Thoracic aorta (tissue), 2 donors: Measurements from ENCODE around the gene LENG1. TPM values are rescaled to one million over a fixed set of nuclear protein-coding genes. Genes with fewer than 3 reads are reported as not detected.
"Not testable (repeated sequence)": the region's sequence is repeated elsewhere in the genome, so short reads cannot be mapped to it uniquely, and the experiment has no call there.

Experiments
- ATAC-seq: fragments of 150-250 bp; one replicate; pipeline ENCODE4 v1.8.0; 2017; ENCODE audit warnings: low read depth; ENCODE audit not compliant: insufficient number of reproducible peaks, low FRiP score
- DNase-seq: peaks from one replicate; pipeline ENCODE4 v3.0.0-alpha.2; 2020; ENCODE audit warnings: low spot score
- H3K27ac ChIP-seq, 2 donors: fragments of 200-600 bp; sonication (generic); 1 replicate in 1 of 2; 2 replicates in 1 of 2; pipeline ENCODE4 v1.5.1; 2016; ENCODE audit warnings: mild to moderate bottlenecking in 2 of 2, moderate library complexity in 2 of 2
- H3K27me3 ChIP-seq: fragments of 200-600 bp; sonication (generic); replicated peaks from 2 replicates; pipeline ENCODE4 v1.6.0; 2016; ENCODE audit warnings: mild to moderate bottlenecking; ENCODE audit not compliant: insufficient read depth
- H3K36me3 ChIP-seq: fragments of 200-600 bp; sonication (generic); one replicate; pipeline ENCODE4 v1.5.1; 2016
- H3K4me1 ChIP-seq, 2 donors: fragments of 200-600 bp; sonication (generic); 1 replicate in 1 of 2; 2 replicates in 1 of 2; pipeline versions ENCODE4 v1.5.1 to v1.6.0; 2016; ENCODE audit warnings: low read depth in 2 of 2, mild to moderate bottlenecking in 1 of 2; ENCODE audit not compliant: control insufficient read depth in 1 of 2
- H3K4me3 ChIP-seq: fragments of 200-600 bp; sonication (generic); 2 replicates; pipeline ENCODE4 v1.5.1; 2016; ENCODE audit warnings: mild to moderate bottlenecking
- H3K9me3 ChIP-seq: fragments of 200-600 bp; sonication (generic); 2 replicates; pipeline ENCODE4 v1.5.1; 2016
- total RNA-seq, 2 donors: library from RNA; depleted of rRNA; stranded (reverse); fragments of >200 nt; gene quantifications; one replicate each; pipeline versions ENCODE4 v1.1.0 to v1.2.3, GENCODE V29; 2016
- TF ChIP-seq, protein P1 (sequence below): fragments of 200-600 bp; sonication (generic); IDR thresholded peaks from one replicate; pipeline ENCODE4 v1.5.1; 2019; ENCODE audit warnings: antibody characterized with exemption

The LENG1 gene
- total RNA-seq, 2 donors from 2014 or later: 7.6 to 8.0 TPM

DNA sequence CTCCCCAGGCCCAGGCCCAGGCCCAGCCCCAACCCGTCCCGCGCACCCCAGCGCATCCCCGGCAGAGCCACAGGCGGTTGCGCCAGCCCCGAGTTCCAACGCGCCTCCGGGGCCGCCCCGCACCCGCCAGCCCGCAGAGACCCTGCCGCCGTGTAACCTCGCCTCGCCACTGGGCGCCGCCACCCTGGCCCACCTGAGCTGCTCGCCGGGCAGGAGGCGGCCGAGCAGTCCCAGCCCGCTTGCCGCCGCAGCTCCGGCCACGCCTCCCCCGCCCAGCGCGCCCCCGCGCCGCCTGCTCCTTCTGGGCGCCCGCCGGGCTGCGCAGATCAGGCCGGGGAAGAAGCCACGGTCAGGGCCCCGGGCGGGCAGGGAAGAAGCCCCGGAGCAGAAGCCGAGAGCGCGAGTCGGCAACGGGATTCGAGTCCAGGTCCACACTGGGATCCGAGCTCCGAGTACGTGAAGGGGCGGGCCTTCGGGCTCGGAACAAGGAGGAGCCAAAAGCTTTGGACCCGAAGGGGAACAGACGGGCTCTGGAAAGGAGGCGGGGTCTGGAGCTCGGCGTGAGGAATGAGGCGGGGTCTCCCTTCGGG is 29.7 kb upstream of the LENG1 start, which contains the start of gene MBOAT7:
TSS of gene MBOAT7 (minus strand) at position 436 of the 590 bp plus-strand sequence. CDS start 1,072 bp downstream, outside the sequence.
- Histone ChIP-seq H3K4me1 (peaks cover 14 to 28% of the 10 kb centered on the region in 2 donors), H3K27me3 (no peaks in the 10 kb centered on the region), H3K27ac (peak within 1 kb of the TSS; percentile 99), H3K9me3 (no peaks in the 10 kb centered on the region), H3K36me3 (peaks cover 9% of the 10 kb centered on the region), H3K4me3 (peak within 1 kb of the TSS; percentile 85)
- ATAC-seq: peak; percentile 2
- TF ChIP-seq, protein P1, sequence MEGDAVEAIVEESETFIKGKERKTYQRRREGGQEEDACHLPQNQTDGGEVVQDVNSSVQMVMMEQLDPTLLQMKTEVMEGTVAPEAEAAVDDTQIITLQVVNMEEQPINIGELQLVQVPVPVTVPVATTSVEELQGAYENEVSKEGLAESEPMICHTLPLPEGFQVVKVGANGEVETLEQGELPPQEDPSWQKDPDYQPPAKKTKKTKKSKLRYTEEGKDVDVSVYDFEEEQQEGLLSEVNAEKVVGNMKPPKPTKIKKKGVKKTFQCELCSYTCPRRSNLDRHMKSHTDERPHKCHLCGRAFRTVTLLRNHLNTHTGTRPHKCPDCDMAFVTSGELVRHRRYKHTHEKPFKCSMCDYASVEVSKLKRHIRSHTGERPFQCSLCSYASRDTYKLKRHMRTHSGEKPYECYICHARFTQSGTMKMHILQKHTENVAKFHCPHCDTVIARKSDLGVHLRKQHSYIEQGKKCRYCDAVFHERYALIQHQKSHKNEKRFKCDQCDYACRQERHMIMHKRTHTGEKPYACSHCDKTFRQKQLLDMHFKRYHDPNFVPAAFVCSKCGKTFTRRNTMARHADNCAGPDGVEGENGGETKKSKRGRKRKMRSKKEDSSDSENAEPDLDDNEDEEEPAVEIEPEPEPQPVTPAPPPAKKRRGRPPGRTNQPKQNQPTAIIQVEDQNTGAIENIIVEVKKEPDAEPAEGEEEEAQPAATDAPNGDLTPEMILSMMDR: peak; percentile 36
- no peak for DNase-seq

DNA sequence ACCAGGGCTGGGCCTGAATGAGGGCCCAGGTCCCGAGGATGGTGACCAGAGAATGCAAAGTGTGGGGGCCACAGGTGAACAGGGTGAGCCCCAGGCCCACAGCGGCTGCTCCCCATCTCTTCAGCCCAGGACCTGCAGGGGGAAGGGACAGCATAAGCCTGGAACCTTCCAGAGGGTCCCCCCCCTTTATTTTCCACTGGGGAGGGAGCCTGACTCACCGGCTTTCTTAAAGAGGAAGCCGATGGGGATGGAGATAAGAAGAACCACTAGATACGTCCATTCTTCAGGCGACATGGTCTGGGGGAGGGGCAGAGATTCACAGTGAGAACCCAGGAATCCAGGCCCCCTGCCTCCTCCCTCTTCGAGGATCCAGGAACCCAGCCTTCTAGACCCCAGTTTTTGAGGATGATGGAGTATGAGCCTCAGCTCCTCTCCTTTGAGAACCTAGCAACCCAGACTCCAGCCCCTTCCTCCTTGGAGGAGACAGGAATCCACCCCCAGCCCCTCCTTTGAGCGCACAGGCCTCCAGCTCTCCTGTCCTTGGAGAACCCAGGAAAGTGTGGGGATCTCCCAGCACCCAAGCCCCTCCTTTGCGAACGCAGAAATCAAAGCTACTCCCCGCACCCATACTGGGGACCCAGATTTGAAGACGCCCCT is 28.8 kb upstream of the LENG1 start:
- H3K9me3 ChIP-seq: no peaks in the 10 kb centered on the region
- TF ChIP-seq, protein P1: no peak
- peak overlapping the region in 1 of 2 donors; percentile 99 for H3K27ac ChIP-seq
- DNase-seq (no peak), ATAC-seq (no peak)
- peak overlapping the region; percentile 85 for H3K4me3 ChIP-seq
- H3K4me1 ChIP-seq: peaks cover 14 to 28% of the 10 kb centered on the region in 2 donors
- H3K27me3 ChIP-seq: no peaks in the 10 kb centered on the region
- peaks cover 5% of the 10 kb centered on the region for H3K36me3 ChIP-seq

DNA sequence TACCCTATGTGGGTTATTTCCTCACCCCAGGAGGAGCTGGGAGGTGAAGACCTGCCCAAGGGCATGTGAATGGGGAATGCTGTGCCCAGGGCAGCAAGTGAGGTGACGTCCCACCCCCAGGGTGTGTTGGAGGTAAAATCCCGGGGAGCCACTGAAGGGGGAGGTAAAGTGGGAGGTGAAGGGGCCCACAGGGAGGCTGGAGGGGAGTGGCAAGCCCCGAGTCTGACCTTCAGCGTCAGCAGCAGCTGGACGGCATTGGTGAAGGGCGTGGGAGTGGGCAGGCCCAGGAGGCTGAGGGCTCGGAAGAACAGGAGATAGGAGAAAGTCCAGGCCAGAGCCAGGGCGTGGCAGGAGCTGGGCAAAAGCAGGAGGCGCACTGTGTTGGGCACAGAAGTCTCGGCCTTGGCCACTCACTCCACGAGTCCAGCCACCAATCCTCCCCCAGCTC is 27.4 kb upstream of the LENG1 start:
- Histone ChIP-seq H3K27ac (no peak overlapping the region), H3K27me3 (no peaks in the 10 kb centered on the region), H3K9me3 (no peaks in the 10 kb centered on the region), H3K4me1 (peaks cover 9 to 20% of the 10 kb centered on the region in 2 donors), H3K4me3 (no peak overlapping the region), H3K36me3 (no peaks in the 10 kb centered on the region)
- TF ChIP-seq, protein P1: no peak
- no peak for ATAC-seq
- DNase-seq: no peak

DNA sequence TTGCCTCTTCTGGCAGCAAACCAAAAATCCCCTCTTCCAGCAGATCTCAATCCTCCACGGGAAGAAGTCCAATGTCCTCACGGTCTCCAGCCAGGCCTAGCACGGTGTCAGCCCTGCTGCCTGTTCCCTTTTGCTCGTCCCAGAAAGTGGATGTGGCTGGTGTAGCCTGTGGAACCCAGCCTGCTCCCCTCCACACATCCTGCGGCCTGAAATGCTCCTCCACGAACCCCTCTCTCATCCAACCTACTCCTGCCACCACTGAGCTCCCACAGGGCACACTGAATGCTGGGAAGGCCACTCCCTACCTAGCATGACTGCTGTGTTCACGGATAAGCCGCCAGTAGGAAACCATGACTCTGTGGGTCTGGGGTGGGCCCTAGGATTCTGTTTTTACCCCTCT is 26.8 kb upstream of the LENG1 start:
- no peak overlapping the region for H3K27ac ChIP-seq
- DNase-seq (no peak), ATAC-seq (no peak)

DNA sequence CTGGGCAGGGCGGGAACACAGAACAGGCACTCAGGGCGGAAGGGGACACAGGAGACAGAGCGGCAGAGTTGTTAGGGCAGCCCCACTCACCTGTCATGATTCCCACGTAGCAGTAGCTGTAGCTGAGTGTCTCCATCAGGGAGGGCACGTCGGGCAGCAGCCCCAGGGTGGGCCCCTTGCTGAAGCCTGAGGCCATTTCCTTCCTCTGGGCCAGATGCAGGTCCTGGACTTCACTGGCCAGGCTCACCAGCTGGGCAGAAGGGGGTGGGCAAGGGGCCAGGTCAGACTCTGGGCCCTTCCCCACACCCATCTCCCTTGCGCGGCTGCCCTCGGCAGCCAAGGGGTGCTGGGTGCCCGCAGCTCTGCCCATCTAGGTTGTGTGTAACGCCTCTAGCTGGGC is 23.9 kb upstream of the LENG1 start:
- no peaks in the 10 kb centered on the region for H3K36me3 ChIP-seq
- ATAC-seq (no peak), DNase-seq (no peak)
- no peaks in the 10 kb centered on the region for H3K27me3 ChIP-seq
- no peaks in the 10 kb centered on the region for H3K9me3 ChIP-seq
- H3K4me3 ChIP-seq: no peak overlapping the region
- TF ChIP-seq, protein P1: no peak
- H3K27ac ChIP-seq: no peak overlapping the region
- H3K4me1 ChIP-seq: peaks cover 5 to 10% of the 10 kb centered on the region in 2 donors

More for the DNA sequence above, 26.8 kb upstream of the LENG1 start:
- TF ChIP-seq, protein P1: no peak
- Histone ChIP-seq H3K4me1 (peaks cover 7 to 16% of the 10 kb centered on the region in 2 donors), H3K27me3 (no peaks in the 10 kb centered on the region), H3K4me3 (no peak overlapping the region), H3K9me3 (no peaks in the 10 kb centered on the region), H3K36me3 (no peaks in the 10 kb centered on the region)

DNA sequence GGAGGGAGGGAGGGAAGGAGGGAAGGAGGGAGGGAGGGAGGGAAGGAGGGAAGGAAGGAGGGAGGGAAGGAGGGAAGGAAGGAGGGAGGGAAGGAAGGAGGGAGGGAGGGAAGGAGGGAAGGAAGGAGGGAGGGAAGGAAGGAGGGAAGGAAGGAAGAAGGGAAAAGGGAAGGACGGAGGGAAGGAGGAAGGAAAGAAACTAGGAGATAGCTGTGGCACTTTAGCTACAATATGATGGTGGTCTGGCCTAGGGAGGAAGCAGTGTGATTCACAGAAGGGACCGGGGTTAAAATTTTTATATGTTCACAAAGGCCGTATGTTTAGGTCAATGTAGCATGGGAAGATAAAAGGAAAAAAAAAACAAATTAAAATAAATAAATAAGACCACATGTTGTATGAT is 22.4 kb upstream of the LENG1 start:
- not testable (repeated sequence) for H3K4me3 ChIP-seq, H3K9me3 ChIP-seq, ATAC-seq, H3K4me1 ChIP-seq, H3K27ac ChIP-seq, H3K36me3 ChIP-seq, DNase-seq, H3K27me3 ChIP-seq
